GM12892 (cell line): ENCODE measurements around the gene ANKH.

Source experiments
- DNase-seq: peaks from one replicate; pipeline ENCODE4 v3.0.0; 2011; ENCODE audit not compliant: insufficient read length
- FAIRE-seq: peaks from 2 replicates; lab custom pipeline; 2011; peaks lifted over from hg19 to GRCh38; lab: Jason Lieb, UNC
- POLR2A ChIP-seq: IDR thresholded peaks from 2 replicates; pipeline ENCODE4 v1.6.1; 2011; ENCODE audit warnings: low read depth, low read length, control low read depth
- POLR2AphosphoS5 ChIP-seq: IDR thresholded peaks from 2 replicates; pipeline ENCODE4 v1.6.1; 2011; ENCODE audit warnings: low read depth, low read length, control low read depth
- TAF1 ChIP-seq: IDR thresholded peaks from 2 replicates; pipeline ENCODE4 v1.6.1; 2011; ENCODE audit warnings: low read depth, mild to moderate bottlenecking, control low read depth, low read length, borderline replicate concordance

Gene ANKH

DNA sequence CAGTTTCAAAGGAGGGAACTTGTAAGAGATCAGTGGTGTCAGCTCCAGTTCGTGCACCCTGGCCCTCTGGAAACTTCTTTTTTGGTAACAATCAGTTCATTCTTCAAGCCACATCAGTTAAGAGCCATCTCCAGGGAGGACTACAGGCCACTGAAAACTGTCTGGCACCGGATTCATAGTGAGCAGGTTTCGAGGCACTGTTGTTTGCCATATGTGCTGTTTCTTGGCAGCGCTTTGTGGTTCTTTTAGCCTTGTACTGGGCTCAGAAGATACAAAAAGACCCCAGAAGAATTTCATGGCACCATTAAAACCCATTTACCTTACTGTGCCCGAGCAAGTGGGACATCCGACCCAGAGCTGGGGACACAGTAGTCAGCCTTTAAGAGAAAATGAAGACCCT is 138.6 kb downstream of the ANKH start:
- TF ChIP-seq TAF1, result no peak
- TF ChIP-seq POLR2AphosphoS5, result no peak
- no peak for TF ChIP-seq POLR2A
- FAIRE-seq, result no peak
- no peak for DNase-seq

DNA sequence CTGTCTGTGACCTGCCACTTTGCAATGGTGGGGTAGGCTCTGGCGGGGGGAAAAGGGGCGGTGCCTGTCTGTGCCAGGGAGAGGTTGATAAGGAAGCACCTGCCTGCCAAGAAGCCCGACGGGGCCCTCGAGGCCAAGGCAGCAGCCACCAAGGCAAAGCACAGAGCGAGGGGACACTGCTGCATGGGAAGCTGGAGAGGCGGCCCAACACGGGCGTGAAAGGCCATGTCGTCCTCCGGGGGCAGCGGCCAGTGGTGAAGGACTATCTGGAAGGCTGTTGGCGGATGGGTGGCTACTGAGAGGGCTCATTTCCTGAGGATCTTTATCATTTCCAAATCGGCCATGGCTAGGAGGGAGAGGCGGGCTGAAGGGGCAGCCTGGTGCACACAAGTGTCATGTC is 140.7 kb downstream of the ANKH start:
- no peak for TF ChIP-seq POLR2AphosphoS5
- TF ChIP-seq POLR2A, result no peak
- TF ChIP-seq TAF1, result no peak
- FAIRE-seq (no peak), DNase-seq (no peak)

DNA sequence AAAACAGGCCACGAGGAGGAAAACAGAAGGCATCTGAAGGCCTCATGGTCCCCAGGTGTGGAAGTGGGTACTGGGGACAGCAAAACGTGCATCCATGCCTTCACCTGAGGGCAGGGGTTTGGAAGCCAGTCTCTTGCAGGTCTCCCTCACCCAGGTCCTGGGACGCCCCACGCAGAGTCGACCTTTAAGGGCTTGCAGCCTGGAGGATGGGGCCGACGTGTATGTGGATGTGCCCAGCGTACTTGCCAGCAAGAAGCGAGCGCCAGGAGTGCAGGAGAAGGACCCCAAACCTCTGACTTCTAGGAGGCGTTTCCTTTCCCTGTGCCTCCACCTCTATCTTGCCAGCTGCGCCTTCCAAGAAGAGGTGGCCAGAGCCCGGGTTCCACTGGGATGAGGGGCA is 141.1 kb downstream of the ANKH start:
- no peak for DNase-seq
- TF ChIP-seq POLR2A, result no peak
- no peak for TF ChIP-seq POLR2AphosphoS5
- TF ChIP-seq TAF1, result no peak
- no peak for FAIRE-seq

DNA sequence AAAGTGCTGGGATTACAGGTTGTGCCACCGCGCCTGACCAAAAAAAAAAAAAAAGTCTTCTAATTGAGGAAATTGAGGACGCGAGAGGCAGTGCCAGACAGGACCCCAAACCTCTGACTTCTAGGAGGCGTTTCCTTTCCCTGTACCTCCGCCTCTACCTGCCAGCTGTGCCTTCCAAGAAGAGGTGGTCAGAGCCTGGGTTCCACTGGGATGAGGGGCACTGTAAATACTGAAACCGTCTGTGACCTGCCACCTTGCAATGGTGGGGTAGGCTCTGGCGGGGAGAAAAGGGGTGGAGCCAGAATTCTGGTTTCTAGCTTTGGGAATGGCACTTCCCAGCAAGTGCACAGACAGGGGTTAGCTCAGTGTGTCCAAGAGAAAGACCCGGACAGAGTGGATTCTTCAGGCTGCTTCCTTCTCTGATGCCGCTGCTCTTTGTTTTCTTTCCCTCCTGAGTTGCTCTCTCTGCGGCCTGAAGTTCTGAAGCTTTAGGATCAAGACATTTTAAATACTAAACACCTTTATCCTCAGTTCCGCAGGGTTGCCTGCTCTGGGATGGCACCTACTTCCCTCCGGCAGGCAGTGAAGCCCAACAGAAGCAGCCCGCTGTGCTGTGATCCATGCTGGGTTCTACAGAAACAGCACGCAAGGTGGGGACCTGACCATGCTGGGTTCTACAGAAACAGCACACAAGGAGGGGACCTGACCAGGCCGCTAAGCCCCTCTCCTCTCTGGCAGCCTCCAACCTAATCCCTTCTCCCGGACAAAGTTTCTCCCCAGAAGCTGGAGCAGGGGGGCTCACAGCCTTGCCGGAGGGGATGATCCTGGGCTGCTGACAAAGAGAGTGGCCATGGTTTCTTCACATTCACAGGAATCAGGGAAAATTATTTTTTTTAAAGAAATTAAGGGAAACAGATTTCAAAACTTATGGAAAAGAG is 141.9 kb downstream of the ANKH start:
- FAIRE-seq, result no peak
- no peak for TF ChIP-seq TAF1
- TF ChIP-seq POLR2A, result no peak
- no peak for TF ChIP-seq POLR2AphosphoS5
- no peak for DNase-seq

DNA sequence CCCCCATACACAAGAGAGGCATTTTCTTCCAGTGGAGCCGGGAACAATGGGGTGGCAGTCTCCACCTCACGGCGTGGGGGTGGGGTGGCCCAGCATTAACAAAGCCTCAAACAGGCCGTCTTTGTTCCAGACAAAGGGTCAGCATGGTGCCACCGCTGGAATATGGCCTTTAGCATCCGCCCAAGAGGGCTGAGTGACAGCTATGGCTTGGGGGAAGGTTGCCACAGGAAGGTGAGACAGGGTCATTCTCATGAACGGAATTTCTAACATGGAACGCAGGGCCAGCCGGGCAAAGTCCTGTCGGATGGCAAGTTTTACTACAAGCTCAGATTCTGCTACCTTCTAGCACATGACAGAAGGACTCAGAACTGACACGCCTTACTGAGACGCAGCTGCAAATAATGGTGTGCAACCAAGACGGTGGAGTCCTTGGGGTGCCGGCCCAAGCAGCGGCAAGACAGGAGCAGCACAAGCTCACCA is 143.1 kb downstream of the ANKH start:
- TF ChIP-seq POLR2A, result no peak
- DNase-seq (no peak), FAIRE-seq (no peak)

DNA sequence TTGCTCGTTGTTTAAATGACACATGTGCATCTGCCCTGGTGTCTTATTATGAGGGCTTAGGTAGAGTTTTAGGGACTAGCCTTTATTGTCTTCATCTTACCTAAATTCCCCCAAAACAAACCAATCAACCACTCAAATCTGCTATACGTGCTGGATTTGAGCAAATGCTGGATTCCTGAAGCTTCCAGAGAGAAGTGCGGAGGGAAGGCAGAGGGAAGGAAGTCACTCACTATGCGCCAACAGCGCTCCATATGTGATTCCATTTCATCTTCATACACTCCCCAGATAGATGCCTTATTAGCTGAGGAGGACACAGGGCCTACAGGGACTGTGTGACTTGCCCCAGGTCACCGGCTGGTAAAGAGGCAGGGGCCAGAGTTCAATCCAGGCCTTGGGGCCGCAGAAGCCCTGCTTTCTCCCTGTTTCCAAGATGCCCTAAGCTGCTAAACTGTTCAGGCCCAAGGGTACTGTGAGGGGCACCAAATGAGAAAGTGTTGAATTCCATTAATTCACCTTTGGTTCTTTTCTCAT is 143.6 kb downstream of the ANKH start:
- DNase-seq, result no peak
- TF ChIP-seq TAF1 (no peak), POLR2A (no peak), POLR2AphosphoS5 (no peak)
- no peak for FAIRE-seq

DNA sequence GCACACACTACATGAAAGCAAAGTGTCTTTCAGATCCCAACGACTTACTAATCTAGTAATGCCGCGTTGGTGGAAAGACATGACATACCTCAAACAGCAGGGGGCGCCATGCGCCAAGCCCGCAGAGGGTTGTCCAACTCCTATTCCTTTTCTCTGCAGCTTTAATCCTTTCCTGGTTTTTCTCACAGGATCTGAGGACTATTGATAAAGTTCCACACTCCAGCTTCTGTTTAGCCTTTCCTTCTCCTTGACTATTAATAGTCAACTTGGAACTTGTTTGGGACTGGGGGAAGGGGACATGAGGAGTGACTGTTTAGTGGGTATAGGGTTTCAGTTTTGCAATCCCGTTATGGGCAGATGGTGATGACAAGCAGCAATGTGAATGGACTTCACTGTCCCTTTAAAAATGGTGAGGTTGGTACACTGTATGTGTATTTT is 144.1 kb downstream of the ANKH start:
- FAIRE-seq (peak; percentile 86), DNase-seq (no peak)

DNA sequence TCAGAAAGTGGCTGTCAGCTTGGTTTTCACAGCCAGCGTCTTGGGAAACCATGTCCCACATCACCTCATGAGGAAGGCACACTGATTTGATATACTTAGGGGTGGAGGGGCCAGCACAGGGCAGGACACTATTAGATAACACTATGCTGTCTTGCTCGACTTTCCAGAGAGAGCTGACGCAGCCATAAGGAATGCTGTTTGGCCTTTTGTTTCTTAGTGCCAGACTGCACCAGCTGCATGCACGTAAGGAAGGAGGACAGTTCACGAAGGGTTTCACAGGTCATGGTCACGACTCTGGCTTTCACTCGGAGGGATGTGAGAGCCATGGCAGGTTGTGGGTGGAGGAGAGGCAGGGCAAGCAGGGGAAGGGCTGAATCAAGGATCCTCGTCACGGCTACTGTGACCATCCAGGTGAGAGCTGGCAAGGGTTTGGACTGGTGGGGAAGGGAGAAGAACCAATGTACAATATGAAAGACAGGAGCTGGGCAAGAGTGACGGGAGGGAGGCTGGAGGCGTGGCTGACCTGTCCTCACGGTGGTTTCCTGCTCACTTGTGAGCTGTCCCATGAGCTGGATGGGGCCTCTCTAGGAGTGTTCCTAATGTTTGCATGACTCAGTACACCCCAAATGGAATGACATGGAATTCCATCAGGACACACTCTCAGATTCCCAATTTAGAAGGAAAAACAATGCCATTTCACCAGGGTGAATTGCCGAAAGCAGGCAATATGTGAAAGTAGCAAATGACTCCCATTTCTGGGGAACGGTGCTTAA is 145.3 kb downstream of the ANKH start:
- no peak for FAIRE-seq
- DNase-seq, result no peak
- TF ChIP-seq POLR2AphosphoS5 (no peak), TAF1 (no peak), POLR2A (no peak)

More for the DNA sequence above, 144.1 kb downstream of the ANKH start:
- TF ChIP-seq TAF1 (no peak), POLR2AphosphoS5 (no peak), POLR2A (no peak)

DNA sequence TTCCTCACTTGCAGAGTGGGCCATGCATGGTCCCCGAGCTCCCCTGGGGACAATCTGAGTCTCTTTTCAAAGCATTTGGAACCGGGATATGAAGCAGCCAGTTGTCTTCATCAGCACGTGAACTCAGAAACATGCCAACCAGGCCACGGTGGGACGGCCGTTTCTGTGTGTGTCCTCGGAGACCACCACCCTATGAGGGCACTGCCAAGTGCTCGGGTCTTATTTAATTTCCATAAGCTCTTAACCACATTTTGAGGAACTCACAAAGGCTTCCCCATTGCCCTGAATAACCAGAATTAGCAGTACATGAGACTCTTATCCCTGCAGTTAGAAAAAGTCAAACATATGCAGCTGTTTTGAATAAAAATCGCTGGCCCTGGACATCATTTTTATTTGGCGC is 146.9 kb downstream of the ANKH start:
- TF ChIP-seq POLR2AphosphoS5 (no peak), TAF1 (no peak), POLR2A (no peak)
- FAIRE-seq, result no peak
- DNase-seq, result no peak

DNA sequence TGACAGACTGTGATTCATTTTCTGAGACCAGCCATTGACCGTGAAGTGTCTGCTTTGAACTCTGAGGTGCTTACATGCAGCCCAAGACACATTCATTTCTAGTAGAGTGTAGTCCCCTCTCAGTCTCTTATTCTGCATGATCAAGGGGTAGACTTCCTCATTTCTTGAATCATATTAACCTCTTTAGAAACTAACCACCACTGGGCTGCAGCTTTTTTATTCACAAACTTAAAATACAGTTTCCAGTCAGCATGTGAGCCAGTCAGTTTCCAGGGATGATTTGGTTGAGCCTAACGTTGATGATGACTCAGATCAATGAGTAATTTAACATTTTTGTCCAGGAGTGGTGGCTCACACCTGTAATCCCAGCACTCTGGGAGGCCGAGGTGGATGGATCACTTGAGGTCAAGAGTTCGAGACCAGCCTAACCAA is 147.9 kb downstream of the ANKH start:
- DNase-seq (no peak), FAIRE-seq (no peak)
- no peak for TF ChIP-seq POLR2A
- TF ChIP-seq TAF1, result no peak
- TF ChIP-seq POLR2AphosphoS5, result no peak

DNA sequence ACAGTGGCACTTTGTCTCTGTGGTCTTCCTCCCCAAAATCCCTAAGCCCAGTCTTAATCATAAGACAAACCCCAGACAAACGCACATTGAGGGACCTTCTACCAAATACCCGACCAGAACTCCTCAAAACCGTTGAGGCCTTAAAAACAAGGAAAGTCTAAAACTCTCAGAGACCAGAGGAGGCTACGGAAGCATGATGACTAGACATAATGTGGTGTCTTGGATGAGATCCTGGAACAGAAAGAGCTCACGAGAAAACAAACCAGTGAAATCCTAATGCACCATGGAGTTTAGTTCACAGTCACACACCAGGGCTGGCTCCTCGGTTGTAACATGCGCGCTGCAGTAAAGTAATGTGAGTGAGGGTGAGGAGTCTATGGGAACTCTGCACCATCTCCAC is 148.7 kb downstream of the ANKH start:
- DNase-seq (no peak), FAIRE-seq (no peak)
- TF ChIP-seq TAF1, result no peak
- no peak for TF ChIP-seq POLR2AphosphoS5
- no peak for TF ChIP-seq POLR2A

DNA sequence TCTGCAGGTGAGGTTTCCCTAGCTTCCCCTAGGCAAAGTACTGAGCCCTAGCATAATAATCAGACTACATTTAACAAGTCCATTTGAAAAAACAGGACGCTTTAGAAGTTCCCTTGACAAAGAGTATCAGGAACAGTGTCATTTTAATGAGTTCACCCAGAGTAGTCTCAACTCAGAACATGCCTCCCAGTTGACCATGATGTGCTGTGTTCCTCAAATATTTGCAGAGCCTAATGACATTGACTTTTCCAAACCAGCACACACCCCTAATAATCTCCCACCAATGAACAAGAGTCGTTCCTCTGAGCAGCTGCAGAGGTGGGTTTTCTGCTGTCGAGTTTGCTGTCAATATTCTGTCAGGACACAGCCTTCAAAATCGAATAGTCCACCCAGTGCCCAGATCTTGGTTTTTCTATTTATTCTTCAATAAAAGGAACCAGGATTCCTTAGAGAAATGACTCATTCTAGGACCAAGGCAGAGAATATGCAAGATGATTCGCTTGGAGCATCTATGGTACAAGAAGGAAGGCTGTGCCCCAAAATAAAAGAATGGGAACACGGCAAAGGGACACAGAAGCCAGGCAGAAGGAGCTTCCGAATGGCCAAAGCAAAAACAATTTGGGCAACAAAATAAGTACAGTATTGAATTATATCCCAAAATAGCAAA is 149.5 kb downstream of the ANKH start:
- DNase-seq, result no peak
- FAIRE-seq, result no peak
- no peak for TF ChIP-seq POLR2AphosphoS5
- no peak for TF ChIP-seq TAF1
- TF ChIP-seq POLR2A, result no peak
